ENCODE results near the gene ATP6V1G2.

DNA sequence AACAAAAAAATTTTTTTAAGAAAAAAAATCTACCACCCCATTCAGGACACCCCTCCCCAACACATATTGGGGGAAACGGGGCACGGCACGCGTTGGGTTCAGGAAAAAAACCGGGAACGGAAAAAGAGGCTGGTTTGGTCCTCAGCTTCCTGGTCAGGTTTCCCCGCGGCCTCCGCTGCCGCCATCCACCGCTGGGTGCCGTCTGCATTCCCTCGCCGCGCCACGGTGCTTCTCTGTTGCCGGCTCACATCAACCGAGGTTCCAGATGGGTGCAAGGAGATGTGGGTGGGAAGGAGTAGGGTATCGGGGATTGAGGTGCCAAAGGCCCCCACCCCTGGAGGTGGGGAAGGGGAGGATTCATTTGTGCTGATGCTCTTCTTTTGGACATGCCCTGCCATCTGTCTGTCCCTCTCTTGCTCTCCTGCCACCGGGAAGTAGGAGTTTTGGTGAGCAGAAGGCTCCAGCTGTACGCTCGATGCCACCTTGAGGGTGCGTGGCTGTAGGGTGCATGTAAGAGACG is 11.8 kb downstream of the ATP6V1G2 start:
- TF ChIP-seq, protein P1, sequence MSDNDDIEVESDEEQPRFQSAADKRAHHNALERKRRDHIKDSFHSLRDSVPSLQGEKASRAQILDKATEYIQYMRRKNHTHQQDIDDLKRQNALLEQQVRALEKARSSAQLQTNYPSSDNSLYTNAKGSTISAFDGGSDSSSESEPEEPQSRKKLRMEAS (IDR thresholded peaks at IDR 0.05; ENCODE audit: low read depth, low read length): no peak
- TF ChIP-seq, protein P2, sequence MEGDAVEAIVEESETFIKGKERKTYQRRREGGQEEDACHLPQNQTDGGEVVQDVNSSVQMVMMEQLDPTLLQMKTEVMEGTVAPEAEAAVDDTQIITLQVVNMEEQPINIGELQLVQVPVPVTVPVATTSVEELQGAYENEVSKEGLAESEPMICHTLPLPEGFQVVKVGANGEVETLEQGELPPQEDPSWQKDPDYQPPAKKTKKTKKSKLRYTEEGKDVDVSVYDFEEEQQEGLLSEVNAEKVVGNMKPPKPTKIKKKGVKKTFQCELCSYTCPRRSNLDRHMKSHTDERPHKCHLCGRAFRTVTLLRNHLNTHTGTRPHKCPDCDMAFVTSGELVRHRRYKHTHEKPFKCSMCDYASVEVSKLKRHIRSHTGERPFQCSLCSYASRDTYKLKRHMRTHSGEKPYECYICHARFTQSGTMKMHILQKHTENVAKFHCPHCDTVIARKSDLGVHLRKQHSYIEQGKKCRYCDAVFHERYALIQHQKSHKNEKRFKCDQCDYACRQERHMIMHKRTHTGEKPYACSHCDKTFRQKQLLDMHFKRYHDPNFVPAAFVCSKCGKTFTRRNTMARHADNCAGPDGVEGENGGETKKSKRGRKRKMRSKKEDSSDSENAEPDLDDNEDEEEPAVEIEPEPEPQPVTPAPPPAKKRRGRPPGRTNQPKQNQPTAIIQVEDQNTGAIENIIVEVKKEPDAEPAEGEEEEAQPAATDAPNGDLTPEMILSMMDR (IDR thresholded peaks at IDR 0.05; ENCODE audit: low read depth, low read length): no peak
- no peak for TF ChIP-seq POLR2A (IDR thresholded peaks at IDR 0.05; ENCODE audit: extremely low read depth, insufficient read length)
- TF ChIP-seq MYC (IDR thresholded peaks at IDR 0.05; ENCODE audit: low read depth, low read length): no peak
